Testis (tissue), 2 donors: Measurements from ENCODE around the gene KCNAB1.

Source experiments
- POLR2A ChIP-seq: fragments of 450-650 bp; IDR thresholded peaks from one replicate; pipeline ENCODE4 v1.6.1; 2017; ENCODE audit warnings: antibody characterized with exemption, mild to moderate bottlenecking, moderate library complexity
- TF ChIP-seq, protein P1 (sequence below), 3 experiments: fragments of 450-650 bp in 2 of 3; fragments of 200-600 bp in 1 of 3; sonication (generic) in 1 of 3; IDR thresholded peaks; one replicate each; pipeline ENCODE4 v1.5.1; 2016 to 2019; ENCODE audit warnings: antibody characterized with exemption in 3 of 3, mild to moderate bottlenecking in 2 of 3, moderate library complexity in 1 of 3

DNA sequence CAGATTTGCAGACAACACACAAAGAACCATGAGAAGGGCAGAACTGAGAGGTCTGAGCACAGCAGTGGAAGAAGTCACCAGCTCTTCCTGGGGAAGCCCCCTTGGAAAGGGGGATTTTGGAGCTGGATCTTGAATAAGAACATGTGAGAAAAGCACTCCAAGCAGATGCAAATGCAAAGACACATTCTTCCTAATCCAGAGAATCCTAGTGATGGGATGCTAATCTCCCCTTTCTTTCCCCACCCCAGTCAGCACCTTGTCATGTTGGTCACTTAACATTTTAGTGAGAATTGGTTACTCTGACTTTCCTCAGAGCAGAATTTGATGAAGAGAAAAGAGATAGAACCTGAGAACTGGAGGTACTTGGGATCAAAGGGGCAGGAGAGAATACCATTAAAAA lies 286.0 kb downstream of the KCNAB1 start:
- TF ChIP-seq, protein P1, sequence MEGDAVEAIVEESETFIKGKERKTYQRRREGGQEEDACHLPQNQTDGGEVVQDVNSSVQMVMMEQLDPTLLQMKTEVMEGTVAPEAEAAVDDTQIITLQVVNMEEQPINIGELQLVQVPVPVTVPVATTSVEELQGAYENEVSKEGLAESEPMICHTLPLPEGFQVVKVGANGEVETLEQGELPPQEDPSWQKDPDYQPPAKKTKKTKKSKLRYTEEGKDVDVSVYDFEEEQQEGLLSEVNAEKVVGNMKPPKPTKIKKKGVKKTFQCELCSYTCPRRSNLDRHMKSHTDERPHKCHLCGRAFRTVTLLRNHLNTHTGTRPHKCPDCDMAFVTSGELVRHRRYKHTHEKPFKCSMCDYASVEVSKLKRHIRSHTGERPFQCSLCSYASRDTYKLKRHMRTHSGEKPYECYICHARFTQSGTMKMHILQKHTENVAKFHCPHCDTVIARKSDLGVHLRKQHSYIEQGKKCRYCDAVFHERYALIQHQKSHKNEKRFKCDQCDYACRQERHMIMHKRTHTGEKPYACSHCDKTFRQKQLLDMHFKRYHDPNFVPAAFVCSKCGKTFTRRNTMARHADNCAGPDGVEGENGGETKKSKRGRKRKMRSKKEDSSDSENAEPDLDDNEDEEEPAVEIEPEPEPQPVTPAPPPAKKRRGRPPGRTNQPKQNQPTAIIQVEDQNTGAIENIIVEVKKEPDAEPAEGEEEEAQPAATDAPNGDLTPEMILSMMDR (IDR thresholded peaks at IDR 0.05) = no peak
- TF ChIP-seq POLR2A = no peak
